Testis (tissue), 3 donors: ENCODE results near the gene PDK2. TPM values are rescaled to one million over a fixed set of nuclear protein-coding genes. Genes with fewer than 3 reads are reported as not detected.

Source experiments
- DNase-seq: peaks from one replicate; pipeline ENCODE4 v3.0.0-alpha.2; 2019
- H3K27ac ChIP-seq, 2 donors: fragments of 200-600 bp; sonication (generic); one replicate each; pipeline ENCODE4 v1.5.1; 2019
- H3K27me3 ChIP-seq: fragments of 200-600 bp; sonication (generic); one replicate; pipeline ENCODE4 v1.5.1; 2019
- H3K36me3 ChIP-seq: fragments of 200-600 bp; sonication (generic); one replicate; pipeline ENCODE4 v1.5.1; 2017; ENCODE audit warnings: low read depth; ENCODE audit errors: missing control alignments
- H3K4me1 ChIP-seq: fragments of 200-600 bp; sonication (generic); one replicate; pipeline ENCODE4 v1.5.1; 2019
- H3K4me3 ChIP-seq, 2 donors: fragments of 200-600 bp; sonication (generic); one replicate each; pipeline ENCODE4 v1.5.1; 2017 to 2019
- H3K9me3 ChIP-seq: fragments of 200-600 bp; sonication (generic); one replicate; pipeline ENCODE4 v1.5.1; 2017
- POLR2A ChIP-seq: fragments of 450-650 bp; IDR thresholded peaks from one replicate; pipeline ENCODE4 v1.6.1; 2017; ENCODE audit warnings: antibody characterized with exemption, mild to moderate bottlenecking, moderate library complexity
- WGBS, 2 donors: methylation state at CpG; one replicate each; pipeline ENCODE4 v1.1.5; 2018; 5-methylcytosine and 5-hydroxymethylcytosine counted together
- intact Hi-C: fragments of 100-400 bp; cut with DNase I; formaldehyde crosslinking; loops from one replicate; pipeline ENCODE4 v1.15.1; 2023; ENCODE audit warnings: low total_unique reads
- polyA plus RNA-seq: library from polyadenylated mRNA; stranded (reverse); fragments of 350-450 nt; fragmentation: Illumina TruSeq; extraction: RNeasy Lipid Tissue Mini Kit (QIAGEN cat#74804); gene quantifications from one replicate; pipeline ENCODE4 v1.2.3, GENCODE V29; 2014; ENCODE audit warnings: low read depth, low replicate concordance; ENCODE audit not compliant: insufficient read depth
- total RNA-seq, 2 donors: library from RNA; depleted of rRNA; stranded (reverse); fragments of >200 nt; gene quantifications; one replicate each; pipeline ENCODE4 v1.2.3, GENCODE V29; 2016
- TF ChIP-seq, protein P1 (sequence below), 3 experiments: fragments of 450-650 bp in 2 of 3; fragments of 200-600 bp in 1 of 3; sonication (generic) in 1 of 3; IDR thresholded peaks; one replicate each; pipeline ENCODE4 v1.5.1; 2016 to 2019; ENCODE audit warnings: antibody characterized with exemption in 3 of 3, mild to moderate bottlenecking in 2 of 3, moderate library complexity in 1 of 3

The PDK2 gene
- total and polyA plus RNA-seq, 3 donors from 2014 or later, result 50.6 to 62.1 (median 56.4) TPM

DNA sequence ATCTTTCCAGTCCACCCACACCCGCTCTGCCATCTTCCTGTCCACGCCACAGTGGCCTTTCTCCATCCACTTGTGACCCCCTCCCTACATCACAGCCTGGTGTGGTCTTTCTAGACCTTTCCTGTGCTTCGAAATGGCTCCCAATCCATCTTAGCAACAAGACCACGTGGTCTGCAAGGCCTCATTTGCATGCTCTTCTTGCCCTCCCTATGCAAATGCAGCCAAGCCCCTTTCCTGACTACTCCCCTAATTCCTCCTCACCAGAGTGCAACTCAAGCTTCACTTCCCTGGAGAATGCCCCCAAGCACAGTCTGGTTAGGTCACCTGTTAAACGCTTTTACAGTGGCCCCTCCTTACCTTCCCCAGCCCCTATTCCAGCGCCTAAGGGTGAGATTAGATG is 49.2 kb downstream of the PDK2 start:
- TF ChIP-seq, protein P1, sequence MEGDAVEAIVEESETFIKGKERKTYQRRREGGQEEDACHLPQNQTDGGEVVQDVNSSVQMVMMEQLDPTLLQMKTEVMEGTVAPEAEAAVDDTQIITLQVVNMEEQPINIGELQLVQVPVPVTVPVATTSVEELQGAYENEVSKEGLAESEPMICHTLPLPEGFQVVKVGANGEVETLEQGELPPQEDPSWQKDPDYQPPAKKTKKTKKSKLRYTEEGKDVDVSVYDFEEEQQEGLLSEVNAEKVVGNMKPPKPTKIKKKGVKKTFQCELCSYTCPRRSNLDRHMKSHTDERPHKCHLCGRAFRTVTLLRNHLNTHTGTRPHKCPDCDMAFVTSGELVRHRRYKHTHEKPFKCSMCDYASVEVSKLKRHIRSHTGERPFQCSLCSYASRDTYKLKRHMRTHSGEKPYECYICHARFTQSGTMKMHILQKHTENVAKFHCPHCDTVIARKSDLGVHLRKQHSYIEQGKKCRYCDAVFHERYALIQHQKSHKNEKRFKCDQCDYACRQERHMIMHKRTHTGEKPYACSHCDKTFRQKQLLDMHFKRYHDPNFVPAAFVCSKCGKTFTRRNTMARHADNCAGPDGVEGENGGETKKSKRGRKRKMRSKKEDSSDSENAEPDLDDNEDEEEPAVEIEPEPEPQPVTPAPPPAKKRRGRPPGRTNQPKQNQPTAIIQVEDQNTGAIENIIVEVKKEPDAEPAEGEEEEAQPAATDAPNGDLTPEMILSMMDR (IDR thresholded peaks at IDR 0.05), result no peak
- TF ChIP-seq POLR2A, result no peak
- 84 to 85% methylated on average over 6 of the region's 6 CpGs for WGBS, 2 donors
- H3K4me1 ChIP-seq, result peaks cover 36% of the 10 kb centered on the region

GRCh38 chr17:50144845-50145531 is 49.8 kb downstream of the PDK2 start:
- TF ChIP-seq, protein P1 (IDR thresholded peaks at IDR 0.05), result no peak
- no peak for TF ChIP-seq POLR2A
- Histone ChIP-seq H3K27me3 (no peaks in the 10 kb centered on the region), H3K4me3 (no peak overlapping the region), H3K27ac (peak overlapping the region; percentile 6 to 7), H3K4me1 (peaks cover 36% of the 10 kb centered on the region), H3K9me3 (no peaks in the 10 kb centered on the region), H3K36me3 (no peaks in the 10 kb centered on the region)
- intact Hi-C loops, result no loop called here
- 75% methylated on average over 16 of the region's 16 CpGs for WGBS, 2 donors
- DNase-seq, result no peak

More for the DNA sequence above, 49.2 kb downstream of the PDK2 start:
- H3K27ac ChIP-seq, result peak overlapping the region in 1 of 2 donors; percentile 6
- intact Hi-C loops, result no loop called here
- H3K27me3 ChIP-seq, result no peaks in the 10 kb centered on the region
- H3K9me3 ChIP-seq, result no peaks in the 10 kb centered on the region
- H3K4me3 ChIP-seq, result no peak overlapping the region
- DNase-seq, result no peak
- H3K36me3 ChIP-seq, result no peaks in the 10 kb centered on the region

- intact Hi-C loops, result no loop called here
- H3K4me3 ChIP-seq, result no peak overlapping the region
Measured at GRCh38 chr17:50145532-50146229, 50.5 kb downstream of the PDK2 start.

DNA sequence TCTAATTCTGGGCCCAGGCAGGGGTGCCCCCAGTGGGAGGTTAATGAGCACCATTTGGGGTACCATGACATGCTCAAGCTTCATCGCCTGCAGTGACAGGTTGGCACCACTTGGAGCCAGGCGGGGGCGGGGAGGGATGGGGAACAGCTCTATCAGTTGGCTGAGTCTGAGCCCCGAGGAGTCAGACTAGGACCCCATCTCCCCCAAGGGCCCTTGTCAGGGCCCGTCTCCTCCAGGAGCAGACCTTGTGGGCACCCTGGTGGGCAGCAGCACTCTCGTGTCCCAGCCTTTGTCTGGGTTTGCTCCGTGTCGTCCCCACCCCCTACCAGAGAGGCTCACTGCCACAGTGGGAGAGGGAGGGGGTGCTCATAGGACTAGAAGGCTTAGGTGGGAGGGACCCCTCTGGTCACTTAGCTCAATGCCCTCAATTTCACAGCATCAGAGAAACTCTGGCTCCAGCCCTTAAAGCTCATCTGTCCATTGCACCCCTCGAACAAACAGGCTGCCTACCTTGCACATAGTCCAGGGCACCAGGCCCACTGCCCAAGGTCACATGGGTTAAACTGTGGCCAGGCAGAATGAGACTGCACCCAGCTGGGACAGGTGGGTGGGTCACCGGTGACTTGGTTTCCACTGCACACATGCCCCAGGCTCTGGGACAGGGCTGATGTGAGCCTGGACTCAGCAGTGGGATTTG is 51.2 kb downstream of the PDK2 start:
- Histone ChIP-seq H3K9me3 (no peaks in the 10 kb centered on the region), H3K27me3 (no peaks in the 10 kb centered on the region), H3K4me1 (peaks cover 36% of the 10 kb centered on the region), H3K36me3 (no peaks in the 10 kb centered on the region), H3K27ac (peak overlapping the region; percentile 79 to 84), H3K4me3 (no peak overlapping the region)
- DNase-seq, result no peak
- TF ChIP-seq, protein P1 (IDR thresholded peaks at IDR 0.05), result no peak
- no peak for TF ChIP-seq POLR2A
- WGBS, 2 donors, result 55 to 80% methylated on average over 3 to 10 of the region's 10 CpGs
- intact Hi-C loops, result no loop called here

More at GRCh38 chr17:50145532-50146229, 50.5 kb downstream of the PDK2 start:
- peaks cover 36% of the 10 kb centered on the region for H3K4me1 ChIP-seq
- H3K36me3 ChIP-seq, result no peaks in the 10 kb centered on the region
- DNase-seq, result no peak
- WGBS, 2 donors, result 67 to 79% methylated on average over 11 of the region's 11 CpGs
- no peaks in the 10 kb centered on the region for H3K27me3 ChIP-seq
- no peaks in the 10 kb centered on the region for H3K9me3 ChIP-seq
- peak overlapping the region; percentile 6 to 7 for H3K27ac ChIP-seq
- no peak for TF ChIP-seq POLR2A
- TF ChIP-seq, protein P1 (IDR thresholded peaks at IDR 0.05), result no peak
